HT-29 (cell line): ENCODE results near the gene SDCBP2. TPM values are rescaled to one million over a fixed set of nuclear protein-coding genes. Genes with fewer than 3 reads are reported as not detected.
"Not testable (repeated sequence)": the region's sequence is repeated elsewhere in the genome, so short reads cannot be mapped to it uniquely, and the experiment has no call there.

Experiments used
- DNase-seq: peaks from one replicate; pipeline ENCODE4 v3.0.0-alpha.2; 2015; ENCODE audit warnings: low spot score
- total RNA-seq: library from RNA; depleted of rRNA; stranded (reverse); fragments of >200 nt; shearing (Covaris generic); gene quantifications from 2 replicates; pipeline ENCODE4 v1.2.3, GENCODE V29; 2014

SDCBP2 gene
- total RNA-seq, 1 experiment from 2014 or later = 22.4 TPM

GRCh38 chr20:1360094-1360846 lies 31.3 kb upstream of the SDCBP2 start:
- no peak for DNase-seq

GRCh38 chr20:1357921-1358671 lies 29.2 kb upstream of the SDCBP2 start:
- no peak for DNase-seq

GRCh38 chr20:1353956-1354355 lies 25.0 kb upstream of the SDCBP2 start:
- no peak for DNase-seq

GRCh38 chr20:1346315-1346969 lies 17.5 kb upstream of the SDCBP2 start:
- no peak for DNase-seq

DNA sequence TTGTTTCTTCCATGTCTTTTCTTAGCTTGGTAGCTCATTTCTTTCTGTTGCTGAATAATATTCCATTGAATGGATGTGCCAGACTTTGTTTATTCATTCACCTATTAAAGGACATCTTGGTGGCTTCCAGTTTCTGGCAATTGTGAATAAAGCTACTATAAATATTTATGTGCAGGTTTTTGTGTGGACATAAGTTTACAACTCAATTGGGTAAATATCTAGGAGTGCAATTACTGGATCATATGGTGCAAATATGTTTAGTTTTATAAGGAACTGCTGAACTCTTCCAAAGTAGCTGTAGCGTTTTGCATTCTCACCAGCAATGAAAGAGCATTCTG lies 16.8 kb upstream of the SDCBP2 start:
- DNase-seq = no peak

GRCh38 chr20:1345030-1345755 lies 16.3 kb upstream of the SDCBP2 start:
- no peak for DNase-seq

DNA sequence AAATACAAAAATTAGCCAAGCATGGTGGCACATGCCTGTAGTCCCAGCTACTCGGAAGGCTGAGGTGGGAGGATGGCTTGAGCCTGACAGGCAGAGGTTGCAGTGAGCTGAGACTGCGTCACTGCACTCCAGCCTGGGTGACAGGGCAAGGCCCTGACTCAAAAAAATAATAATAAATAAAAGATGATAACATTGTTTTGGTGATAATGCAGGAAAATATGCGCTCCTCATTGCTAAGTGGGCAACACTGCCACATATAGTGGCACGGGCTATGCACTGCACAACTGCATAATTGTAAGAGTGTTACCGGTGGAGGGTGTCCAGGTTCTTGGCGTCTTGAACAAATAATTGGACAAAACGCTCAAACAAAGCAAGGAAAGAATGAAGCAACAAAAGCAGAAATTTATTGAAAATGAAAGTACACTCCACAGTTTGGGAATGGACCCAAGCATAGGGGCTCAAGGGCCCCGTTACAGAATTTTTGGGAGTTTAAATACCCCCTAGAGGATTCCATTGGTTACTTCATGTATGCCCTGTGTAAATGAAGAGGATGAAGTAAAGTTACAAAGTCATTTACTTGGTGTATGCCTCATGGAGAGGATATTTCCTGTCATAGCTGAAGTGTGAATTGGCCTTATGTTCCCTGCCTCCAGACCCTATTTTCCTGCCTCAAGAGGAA lies 14.6 kb upstream of the SDCBP2 start:
- DNase-seq = not testable (repeated sequence)

DNA sequence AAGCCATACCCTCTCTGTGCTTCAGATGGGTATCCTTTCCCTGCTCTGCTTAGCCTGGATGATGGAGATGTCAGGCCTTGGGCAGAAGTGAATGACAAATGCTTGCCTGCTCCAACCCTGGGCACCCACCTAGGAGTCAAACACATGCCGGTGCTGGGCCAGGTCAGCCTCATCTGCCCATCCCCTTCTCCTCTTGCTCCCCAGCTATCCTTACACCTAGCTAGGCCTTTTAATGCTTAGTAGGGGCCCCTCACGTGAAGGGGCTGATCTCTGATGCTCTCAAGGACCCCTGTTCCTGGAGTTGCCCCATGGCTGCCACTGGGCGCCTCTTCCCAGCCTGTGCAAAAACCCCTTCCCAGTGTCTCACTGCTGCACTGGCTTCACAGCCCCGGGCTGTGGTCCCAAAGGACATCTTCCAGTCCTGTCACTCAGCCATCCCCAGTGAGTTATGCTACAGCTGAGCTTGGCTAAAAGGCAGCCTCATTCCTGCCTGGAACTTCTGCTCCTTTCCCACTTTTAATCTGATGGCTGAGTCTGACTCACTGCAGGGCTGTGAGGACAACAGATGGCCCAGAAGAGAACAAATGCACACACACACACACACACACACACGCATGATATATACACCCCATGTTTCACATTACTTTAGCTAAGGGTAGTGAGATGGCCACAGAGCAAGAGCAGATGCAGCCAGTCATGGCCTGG lies 12.8 kb upstream of the SDCBP2 start:
- no peak for DNase-seq

- DNase-seq = no peak
These were observed 9.9 kb upstream of the SDCBP2 start for GRCh38 chr20:1338801-1339200.

- no peak for DNase-seq
These were observed 9.2 kb upstream of the SDCBP2 start for GRCh38 chr20:1338096-1338495.

DNA sequence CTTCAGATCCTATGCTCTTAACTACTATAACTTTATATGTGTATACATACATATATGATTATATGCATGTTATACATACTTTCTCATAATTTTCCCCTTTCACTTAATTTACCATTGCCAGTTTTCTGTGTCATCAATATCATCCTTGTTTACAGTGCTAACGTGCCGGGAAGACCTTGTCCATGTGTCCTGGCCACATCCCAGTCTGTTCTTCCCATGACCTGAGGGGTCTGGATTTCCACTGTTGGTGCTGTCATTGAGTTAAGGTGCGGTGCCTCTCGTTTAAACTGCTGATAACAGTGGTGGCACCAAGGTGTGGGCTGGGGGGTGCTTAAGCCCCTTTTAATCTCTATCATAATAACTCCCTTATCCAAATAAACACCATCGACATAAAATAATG lies 8.5 kb upstream of the SDCBP2 start:
- DNase-seq = no peak

GRCh38 chr20:1336699-1337367 lies 7.9 kb upstream of the SDCBP2 start:
- DNase-seq = no peak

- no peak for DNase-seq
These were observed 7.2 kb upstream of the SDCBP2 start for GRCh38 chr20:1335961-1336698.

DNA sequence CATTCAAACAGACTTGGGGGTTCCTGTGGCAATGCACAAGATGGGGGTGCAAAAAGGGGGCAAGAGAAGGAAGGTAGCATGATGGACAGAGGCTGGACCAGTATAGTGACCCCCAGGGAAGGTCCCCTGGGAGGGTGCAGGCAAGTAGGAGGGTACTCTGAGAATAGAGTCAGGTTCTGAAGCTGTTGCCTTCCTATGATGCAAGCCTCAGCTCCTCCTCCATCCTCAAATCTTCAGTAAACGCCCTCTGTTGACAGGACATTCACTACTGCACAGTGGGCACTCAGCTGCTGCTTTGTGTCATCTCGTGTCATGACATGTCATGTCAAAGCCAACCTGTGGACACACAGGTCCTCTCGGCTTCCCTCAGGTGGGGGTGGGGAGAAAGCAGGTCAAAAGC lies 5.8 kb upstream of the SDCBP2 start:
- peak; percentile 36 for DNase-seq

DNA sequence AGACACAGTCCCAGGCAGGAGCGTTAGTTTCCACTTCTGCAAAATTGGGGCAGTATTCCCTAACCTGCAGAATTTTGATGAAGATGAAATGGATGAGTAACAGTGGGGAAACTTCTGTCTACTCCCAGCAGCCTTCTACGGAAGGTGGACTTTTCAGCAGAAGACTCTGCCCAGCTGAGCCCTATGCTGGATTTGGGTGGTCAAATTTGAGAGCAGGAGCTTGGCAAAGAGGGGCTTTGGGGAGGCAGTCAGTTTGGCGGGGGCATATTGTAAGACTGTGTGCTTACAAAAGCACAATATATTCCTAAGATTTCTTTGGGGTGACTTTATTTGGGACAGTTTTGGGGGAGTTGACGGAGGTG lies 5.4 kb upstream of the SDCBP2 start:
- DNase-seq = no peak

GRCh38 chr20:1333462-1334369 lies 4.8 kb upstream of the SDCBP2 start:
- DNase-seq = no peak

DNA sequence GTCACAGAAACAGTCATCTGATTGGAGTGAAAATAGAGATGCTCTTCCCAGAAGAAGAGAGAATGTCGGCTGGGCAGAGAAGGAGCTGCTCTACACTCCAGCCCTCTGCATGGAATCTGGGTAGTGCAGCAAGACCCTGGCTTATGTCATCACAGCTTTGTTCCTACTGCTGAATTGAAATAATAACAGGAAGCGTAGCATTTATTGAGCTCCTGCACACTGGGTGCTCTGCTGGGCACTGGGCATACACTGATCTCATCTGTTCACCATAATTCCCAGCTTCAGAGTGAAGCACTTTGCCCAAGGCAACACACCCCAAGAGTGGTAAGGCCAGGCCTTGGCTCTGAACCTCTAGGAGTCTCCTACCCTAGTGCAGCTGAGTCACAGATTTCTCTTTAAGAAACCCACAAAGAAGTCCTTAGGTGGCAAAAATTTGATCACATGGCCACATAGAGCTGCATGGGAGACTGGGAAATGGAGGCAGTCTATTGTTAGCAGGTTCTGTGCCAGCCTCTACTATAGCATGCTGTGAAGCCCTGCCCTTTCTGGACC lies 3.9 kb upstream of the SDCBP2 start:
- no peak for DNase-seq

- no peak for DNase-seq
These were observed 3.0 kb upstream of the SDCBP2 start for GRCh38 chr20:1331801-1332453.
